DOHH2 (cell line): ENCODE results near the gene FUNDC2.

ENCODE experiments used
- EZH2phosphoT487 ChIP-seq: fragments of 200-600 bp; sonication (generic); IDR thresholded peaks from 2 replicates; pipeline ENCODE4 v1.6.1; 2017; ENCODE audit warnings: borderline replicate concordance, mild to moderate bottlenecking, antibody characterized with exemption, low read length, moderate library complexity, mixed read lengths
- TF ChIP-seq, protein P1 (sequence below): fragments of 200-600 bp; sonication (generic); IDR thresholded peaks from one replicate; pipeline ENCODE4 v1.5.1; 2014; ENCODE audit warnings: antibody characterized with exemption, mild to moderate bottlenecking, low read depth, low read length; ENCODE audit not compliant: poor library complexity, severe bottlenecking

- TF ChIP-seq, protein P1, sequence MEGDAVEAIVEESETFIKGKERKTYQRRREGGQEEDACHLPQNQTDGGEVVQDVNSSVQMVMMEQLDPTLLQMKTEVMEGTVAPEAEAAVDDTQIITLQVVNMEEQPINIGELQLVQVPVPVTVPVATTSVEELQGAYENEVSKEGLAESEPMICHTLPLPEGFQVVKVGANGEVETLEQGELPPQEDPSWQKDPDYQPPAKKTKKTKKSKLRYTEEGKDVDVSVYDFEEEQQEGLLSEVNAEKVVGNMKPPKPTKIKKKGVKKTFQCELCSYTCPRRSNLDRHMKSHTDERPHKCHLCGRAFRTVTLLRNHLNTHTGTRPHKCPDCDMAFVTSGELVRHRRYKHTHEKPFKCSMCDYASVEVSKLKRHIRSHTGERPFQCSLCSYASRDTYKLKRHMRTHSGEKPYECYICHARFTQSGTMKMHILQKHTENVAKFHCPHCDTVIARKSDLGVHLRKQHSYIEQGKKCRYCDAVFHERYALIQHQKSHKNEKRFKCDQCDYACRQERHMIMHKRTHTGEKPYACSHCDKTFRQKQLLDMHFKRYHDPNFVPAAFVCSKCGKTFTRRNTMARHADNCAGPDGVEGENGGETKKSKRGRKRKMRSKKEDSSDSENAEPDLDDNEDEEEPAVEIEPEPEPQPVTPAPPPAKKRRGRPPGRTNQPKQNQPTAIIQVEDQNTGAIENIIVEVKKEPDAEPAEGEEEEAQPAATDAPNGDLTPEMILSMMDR = no peak
- no peak for TF ChIP-seq EZH2phosphoT487
Measured at GRCh38 chrX:154991039-154991438, 35.6 kb upstream of the FUNDC2 start.
